Measurements from ENCODE around the gene JAKMIP1.

The JAKMIP1 gene

DNA sequence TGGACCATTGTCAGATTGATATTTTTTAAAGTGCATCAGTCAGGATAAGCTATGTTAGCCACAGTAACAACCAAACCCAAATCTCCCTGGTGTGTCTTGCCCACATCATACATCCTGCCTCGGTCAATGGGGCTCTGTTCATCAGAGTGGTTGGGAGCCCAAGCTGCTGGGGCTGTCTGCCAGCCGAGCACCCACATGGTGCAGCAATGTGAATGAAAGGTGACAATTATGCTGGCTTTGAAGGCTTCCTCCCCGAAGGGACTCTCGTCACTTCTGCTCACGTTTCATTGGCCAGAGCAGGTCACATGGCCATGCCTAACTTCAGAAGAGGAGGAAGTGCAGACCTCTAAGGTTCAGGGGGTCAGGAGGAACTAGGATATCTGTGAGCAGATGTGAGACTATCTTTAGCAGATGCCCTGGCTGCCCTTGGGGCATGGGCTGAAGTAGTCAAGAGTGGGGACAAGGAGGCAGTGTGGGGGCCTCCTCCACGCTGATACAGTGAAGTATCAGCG is 1.3 kb upstream of the JAKMIP1 start:
- DNase-seq (ENCODE audit: low read depth) = no peak

- DNase-seq (ENCODE audit: low read depth) = no peak
Observed at GRCh38 chr4:6200922-6201362, 593 bp upstream of the JAKMIP1 start.

- DNase-seq (ENCODE audit: low read depth) = peak; percentile 28
Observed at GRCh38 chr4:6199422-6199921, 877 bp downstream of the JAKMIP1 start.

DNA sequence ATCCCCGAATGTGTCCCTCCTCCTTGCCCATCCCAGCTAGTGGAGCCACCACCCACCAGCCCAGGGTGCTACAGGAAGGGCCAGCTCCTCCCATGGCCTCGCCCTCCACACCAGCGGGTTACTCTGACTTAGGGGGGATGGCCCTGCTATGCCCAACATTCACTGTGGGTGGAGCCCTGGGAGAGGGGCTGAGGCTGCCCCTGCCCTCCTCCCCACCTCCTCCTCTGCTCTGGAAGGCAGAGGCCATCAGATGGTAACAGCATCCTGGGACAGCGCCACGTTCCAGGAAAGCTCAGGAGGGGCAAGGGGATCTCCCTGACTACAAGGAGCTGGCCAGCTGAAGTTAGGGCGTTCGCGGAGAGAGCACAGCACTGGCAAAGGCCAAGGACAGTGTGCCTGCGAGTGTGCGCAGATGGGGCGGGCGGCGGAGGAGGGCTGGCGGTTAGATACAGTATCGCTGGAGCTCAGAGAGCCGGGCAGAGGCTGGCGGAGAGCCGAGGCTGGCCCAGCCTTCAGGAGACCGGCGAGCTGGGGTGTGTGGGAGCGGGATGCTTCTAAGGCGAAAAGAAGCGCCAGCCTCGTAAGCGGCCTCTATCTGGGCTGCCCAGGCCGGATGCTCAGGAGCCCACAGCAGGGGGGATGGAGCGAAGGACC is 1.5 kb downstream of the JAKMIP1 start:
- no peak for DNase-seq (ENCODE audit: low read depth)

GRCh38 chr4:6198278-6198677 is 2.1 kb downstream of the JAKMIP1 start:
- DNase-seq (ENCODE audit: low read depth) = peak; percentile 51

DNA sequence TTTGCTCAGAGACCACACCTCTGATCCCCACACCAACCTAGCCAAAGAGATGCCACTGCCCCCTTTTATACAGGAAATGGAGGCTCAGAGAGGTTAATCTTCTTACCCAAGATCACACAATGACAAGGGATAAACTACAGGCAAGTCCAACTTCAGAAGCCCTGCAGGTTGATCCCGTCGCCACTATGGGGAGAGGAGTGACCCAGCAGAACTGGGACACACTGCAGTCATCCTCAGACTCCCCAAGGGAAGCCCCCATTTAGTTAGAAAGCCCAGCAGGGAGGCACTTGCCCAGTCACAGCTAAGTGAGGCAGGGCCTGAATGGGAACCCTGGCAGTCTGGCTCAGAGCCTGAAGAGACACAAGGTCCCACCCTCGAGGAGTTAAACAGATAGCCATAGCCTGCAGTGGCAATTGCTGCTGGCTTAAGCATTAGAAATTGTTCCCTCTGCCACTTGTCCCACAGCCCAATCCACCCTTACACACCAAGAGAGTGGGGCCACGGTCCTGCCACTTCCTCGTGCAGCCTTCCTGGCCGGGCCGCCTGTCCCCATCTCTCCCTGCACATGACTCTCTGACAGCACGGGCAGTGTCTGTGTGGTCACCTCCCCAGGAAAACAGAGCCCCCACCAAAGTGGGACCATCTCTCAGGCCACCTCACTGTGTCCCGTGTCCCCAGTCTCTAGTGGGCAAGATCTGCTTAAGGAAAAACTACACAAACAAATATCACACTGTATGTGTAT is 2.7 kb downstream of the JAKMIP1 start:
- DNase-seq (ENCODE audit: low read depth) = no peak

DNA sequence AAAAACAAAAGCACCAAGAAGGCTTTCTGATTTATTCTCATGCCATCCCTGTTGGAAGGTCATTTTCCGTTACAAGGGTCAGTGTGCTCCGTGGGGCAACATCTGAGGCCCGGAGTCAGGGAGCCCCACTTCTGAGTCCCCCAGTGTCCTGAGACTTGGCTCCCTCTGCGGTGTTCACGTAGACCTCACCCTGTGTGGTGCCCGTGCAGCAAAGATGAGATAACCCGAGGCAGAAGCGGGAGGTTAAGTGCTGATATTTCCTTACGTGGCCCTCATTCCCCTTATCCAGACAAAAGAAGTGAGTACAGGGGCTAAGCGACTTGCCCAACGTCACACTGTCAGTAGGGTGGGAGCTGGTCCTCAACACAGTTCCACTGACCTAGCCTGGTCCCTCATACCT is 3.5 kb downstream of the JAKMIP1 start:
- no peak for DNase-seq (ENCODE audit: low read depth)

DNA sequence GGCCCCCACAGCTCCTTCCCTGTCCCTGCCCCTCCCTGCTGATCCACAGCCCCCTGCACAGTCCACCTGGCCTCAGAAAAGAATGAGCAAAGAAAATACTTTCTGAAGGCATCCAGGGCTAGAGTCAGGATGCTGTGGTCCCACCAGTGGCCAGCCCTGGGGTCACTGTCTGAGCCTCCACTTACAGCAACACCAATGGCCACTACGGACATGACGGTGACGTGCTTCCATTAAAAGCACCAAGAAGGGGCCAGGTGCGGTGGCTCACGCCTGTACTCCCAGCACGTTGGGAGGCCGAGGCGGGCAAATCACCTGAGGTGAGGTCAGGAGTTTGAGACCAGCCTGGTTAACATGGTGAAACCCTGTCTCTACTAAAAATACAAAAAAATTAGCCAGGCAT is 4.0 kb downstream of the JAKMIP1 start:
- DNase-seq (ENCODE audit: low read depth) = no peak

DNA sequence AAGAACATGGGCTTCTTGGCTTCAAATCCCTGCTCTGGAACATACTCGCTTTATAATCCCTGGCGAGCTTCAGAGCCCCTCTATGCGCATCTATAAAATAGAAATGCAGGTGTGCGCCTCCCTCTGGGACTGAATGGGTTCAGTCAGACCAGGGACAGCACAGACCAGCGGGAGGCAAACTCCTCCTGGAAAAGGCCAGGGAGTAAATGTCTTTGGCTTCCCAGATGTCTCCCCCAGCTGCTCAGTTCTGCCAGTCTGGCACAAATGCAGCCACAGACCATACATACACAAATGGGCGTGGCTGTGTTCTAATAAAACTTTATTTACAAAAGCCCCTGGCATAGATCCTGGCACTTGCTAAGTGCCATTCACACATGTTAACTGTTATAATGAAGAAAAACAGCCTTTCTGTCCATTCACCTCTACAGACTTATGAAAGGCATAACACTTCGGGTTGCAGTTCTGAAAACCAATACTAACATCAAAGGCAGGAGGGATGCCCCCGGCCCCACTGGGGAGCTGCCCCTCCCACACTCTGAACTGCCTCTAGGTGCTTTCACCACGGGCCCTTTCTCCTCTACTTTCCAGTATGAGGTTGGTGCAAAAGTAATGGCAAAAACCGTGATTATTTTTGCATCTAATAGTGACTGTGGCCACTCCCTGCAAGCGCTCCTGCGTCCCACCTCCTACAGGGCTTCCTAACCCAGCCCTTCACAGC is 4.6 kb downstream of the JAKMIP1 start:
- DNase-seq (ENCODE audit: low read depth) = no peak

DNA sequence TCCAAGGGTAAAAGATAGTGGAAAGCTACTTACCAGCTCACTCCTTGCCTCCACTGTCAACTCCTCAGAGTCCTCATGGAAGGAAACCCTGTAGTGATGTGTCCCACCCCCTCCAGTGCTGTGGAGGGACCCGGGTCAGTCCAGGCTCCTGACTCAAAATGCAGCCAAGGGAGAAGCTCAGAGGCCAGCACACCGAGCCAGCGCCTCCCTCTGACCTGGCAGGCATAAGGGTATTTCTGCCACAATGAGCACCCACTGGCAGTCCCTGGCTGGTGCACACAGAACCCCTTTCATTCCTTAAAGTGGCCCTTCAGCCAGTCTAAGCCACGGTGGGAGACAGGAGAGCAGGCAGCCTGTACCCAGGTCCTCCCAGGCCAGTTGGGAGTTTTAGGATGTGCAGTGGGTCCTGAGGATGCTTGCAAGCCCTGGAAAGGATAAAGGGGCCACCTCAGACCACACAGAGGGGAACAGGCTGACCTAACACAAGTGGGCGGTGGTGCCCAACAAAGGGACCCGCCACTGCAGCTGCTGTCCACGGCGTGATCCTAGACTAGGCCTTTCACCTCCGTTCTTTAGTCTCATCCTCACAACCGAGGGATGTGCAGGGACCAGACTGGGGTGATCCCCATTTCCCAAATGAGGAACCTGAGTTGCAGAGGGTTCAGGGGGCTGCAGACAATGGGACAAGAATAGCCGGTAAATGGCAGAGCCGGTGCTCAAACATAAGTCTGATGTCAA is 5.7 kb downstream of the JAKMIP1 start:
- DNase-seq (ENCODE audit: low read depth) = no peak

GRCh38 chr4:6193399-6193798 is 7.0 kb downstream of the JAKMIP1 start:
- no peak for DNase-seq (ENCODE audit: low read depth)

GRCh38 chr4:6192245-6192644 is 8.1 kb downstream of the JAKMIP1 start:
- DNase-seq (ENCODE audit: low read depth) = no peak

DNA sequence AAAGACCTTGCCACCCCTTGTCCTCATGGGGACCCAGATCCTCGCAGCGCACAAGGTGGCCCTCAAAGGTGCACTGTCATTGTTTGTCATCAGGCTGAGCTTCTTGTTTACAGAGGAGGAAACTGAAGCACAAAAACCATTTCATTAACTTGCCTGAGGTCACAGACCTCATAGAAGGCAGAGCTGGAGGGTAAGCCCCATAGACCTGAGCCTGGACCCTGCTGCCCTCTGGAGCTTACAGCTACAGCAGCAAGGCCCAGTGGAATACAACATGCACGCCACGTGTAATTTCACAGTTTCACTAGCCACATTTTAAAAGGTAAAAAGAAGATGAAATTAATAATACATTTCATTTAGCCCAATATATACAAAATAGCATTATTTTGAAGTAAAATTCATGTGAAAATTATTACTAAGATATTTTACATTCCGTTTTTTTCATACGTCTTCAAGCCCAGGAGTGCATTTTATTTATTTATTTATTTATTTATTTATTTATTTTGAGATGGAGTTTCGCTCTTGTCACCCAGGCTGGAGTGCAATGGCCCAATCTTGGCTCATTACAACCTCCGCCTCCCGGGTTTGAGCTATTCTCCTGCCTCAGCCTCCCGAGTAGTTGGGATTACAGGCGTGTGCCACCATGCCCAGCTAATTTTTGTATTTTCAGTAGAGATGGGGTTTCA is 8.8 kb downstream of the JAKMIP1 start:
- DNase-seq (ENCODE audit: low read depth) = no peak

DNA sequence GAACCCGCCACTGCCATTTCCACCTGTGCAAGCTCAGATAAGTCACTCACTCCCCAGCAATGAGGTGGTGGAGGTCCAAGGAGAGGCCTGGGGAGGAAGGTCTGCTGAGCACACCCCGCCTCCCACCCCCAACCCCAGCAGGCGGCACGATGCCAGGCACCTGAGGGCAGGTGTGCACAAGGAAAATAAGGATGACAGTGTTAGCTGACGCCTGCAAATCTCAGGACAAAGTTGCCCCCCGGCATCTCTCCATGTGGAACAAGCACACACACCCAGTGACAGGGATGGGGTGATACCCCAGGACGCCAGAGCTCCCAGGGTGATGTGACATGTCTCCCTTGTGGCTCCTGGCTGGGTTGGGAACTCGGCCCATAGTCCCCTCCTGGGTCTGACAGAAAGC is 9.9 kb downstream of the JAKMIP1 start:
- DNase-seq (ENCODE audit: low read depth) = no peak

- no peak for DNase-seq (ENCODE audit: low read depth)
Observed at GRCh38 chr4:6189511-6189910, 10.8 kb downstream of the JAKMIP1 start.

DNA sequence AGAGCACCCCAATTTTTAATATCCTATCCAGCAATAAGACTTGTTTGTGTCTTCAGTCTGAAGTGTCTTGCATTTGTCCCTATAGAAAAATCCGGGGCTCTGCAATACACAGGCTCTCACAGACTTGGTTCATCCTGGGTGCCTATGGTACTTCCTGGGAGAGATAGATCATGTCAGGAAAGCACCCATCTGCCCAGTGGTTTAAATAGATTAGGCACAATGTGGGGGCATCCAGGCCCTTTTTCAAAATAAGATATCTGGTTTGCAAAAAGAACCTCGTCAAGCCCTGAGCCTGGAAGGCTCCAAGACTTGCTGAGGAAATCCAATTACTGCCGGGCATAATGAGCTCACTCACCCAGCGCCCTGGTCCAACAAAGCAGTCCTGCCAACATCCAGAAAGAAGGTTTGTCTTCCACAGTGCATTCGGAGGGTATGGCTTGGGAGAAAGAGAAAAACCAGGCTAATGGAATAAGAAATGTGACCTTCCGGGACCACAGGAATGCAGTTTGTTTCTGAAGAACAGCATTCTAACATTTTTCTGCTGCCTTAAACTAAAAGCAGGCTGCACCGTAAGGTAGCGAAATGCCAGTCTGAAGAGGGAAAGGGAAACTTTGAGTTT is 11.6 kb downstream of the JAKMIP1 start:
- no peak for DNase-seq (ENCODE audit: low read depth)

- DNase-seq (ENCODE audit: low read depth) = no peak
Observed at GRCh38 chr4:6184169-6184568, 16.2 kb downstream of the JAKMIP1 start.

DNA sequence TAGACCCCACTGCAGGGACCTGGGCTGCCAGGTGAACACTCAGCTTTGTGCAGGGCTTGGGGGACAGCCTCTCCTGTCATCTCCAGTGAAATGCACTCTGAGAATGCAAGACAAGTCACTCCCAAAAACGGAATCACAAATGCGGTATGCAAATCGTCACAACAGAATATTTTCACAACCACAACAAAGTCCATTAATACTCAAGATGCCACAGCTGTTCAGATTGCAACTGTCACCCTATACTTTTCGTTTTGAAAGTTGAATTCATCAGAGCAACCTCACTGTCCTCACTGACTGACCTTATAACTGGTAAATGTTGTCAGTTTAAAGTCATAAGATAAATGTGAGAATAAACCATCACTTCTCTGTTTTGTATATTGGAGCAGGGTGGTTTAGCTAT is 16.6 kb downstream of the JAKMIP1 start:
- no peak for DNase-seq (ENCODE audit: low read depth)

GRCh38 chr4:6182376-6183280 is 17.7 kb downstream of the JAKMIP1 start:
- no peak for DNase-seq (ENCODE audit: low read depth)

All from activated T-helper 9 cell treated with anti-CD3 and anti-CD28 coated beads, Interleukin-2, amount 50 U/mL, for 16 hours (primary cell).